HEK293 (cell line): ENCODE data around the gene PHYKPL.

ENCODE experiments used
- GLIS1 ChIP-seq: fragments of 450-650 bp; formaldehyde crosslinking; IDR thresholded peaks from 2 replicates; pipeline ENCODE4 v1.5.1; 2016; ENCODE audit warnings: missing biosample characterization, missing genetic modification characterization
- HIC1 ChIP-seq: fragments of 450-650 bp; formaldehyde crosslinking; IDR thresholded peaks from 2 replicates; pipeline ENCODE4 v1.5.1; 2016; ENCODE audit warnings: missing biosample characterization, missing genetic modification characterization
- HOXC10 ChIP-seq: sonication (generic); formaldehyde crosslinking; IDR thresholded peaks from 2 replicates; pipeline ENCODE4 v1.8.1; 2023; ENCODE audit warnings: mild to moderate bottlenecking, missing genetic modification reagents
- KLF17 ChIP-seq: fragments of 450-650 bp; formaldehyde crosslinking; IDR thresholded peaks from 2 replicates; pipeline ENCODE4 v1.5.1; 2016; ENCODE audit warnings: missing biosample characterization, missing genetic modification characterization
- PRDM10 ChIP-seq: fragments of 450-650 bp; formaldehyde crosslinking; IDR thresholded peaks from 2 replicates; pipeline ENCODE4 v1.5.1; 2016; ENCODE audit warnings: missing biosample characterization, missing genetic modification characterization
- SP7 ChIP-seq: fragments of 450-650 bp; formaldehyde crosslinking; IDR thresholded peaks from 2 replicates; pipeline ENCODE4 v1.5.1; 2016; ENCODE audit warnings: missing biosample characterization, missing genetic modification characterization
- ZBTB17 ChIP-seq: fragments of 450-650 bp; formaldehyde crosslinking; IDR thresholded peaks from 2 replicates; pipeline ENCODE4 v1.5.1; 2016; ENCODE audit warnings: missing biosample characterization, missing genetic modification characterization
- ZBTB48 ChIP-seq: fragments of 450-650 bp; formaldehyde crosslinking; IDR thresholded peaks from 2 replicates; pipeline ENCODE4 v1.5.1; 2016; ENCODE audit warnings: missing biosample characterization, missing genetic modification characterization
- ZFP69B ChIP-seq: fragments of 450-650 bp; formaldehyde crosslinking; IDR thresholded peaks from 2 replicates; pipeline ENCODE4 v1.5.1; 2016; ENCODE audit warnings: missing biosample characterization, missing genetic modification characterization
- ZIC2 ChIP-seq: fragments of 450-650 bp; formaldehyde crosslinking; IDR thresholded peaks from 2 replicates; pipeline ENCODE4 v1.5.1; 2016; ENCODE audit warnings: missing biosample characterization, missing genetic modification characterization
- ZNF155 ChIP-seq: fragments of 450-650 bp; formaldehyde crosslinking; IDR thresholded peaks from 2 replicates; pipeline ENCODE4 v1.5.1; 2016; ENCODE audit warnings: missing biosample characterization, missing genetic modification characterization
- ZNF175 ChIP-seq: fragments of 450-650 bp; formaldehyde crosslinking; IDR thresholded peaks from 2 replicates; pipeline ENCODE4 v1.5.1; 2016; ENCODE audit warnings: missing biosample characterization, missing genetic modification characterization
- ZNF19 ChIP-seq: fragments of 450-650 bp; formaldehyde crosslinking; IDR thresholded peaks from 2 replicates; pipeline ENCODE4; 2016; ENCODE audit warnings: missing biosample characterization, missing genetic modification characterization, low read depth
- ZNF2 ChIP-seq: fragments of 450-650 bp; formaldehyde crosslinking; IDR thresholded peaks from 2 replicates; pipeline ENCODE4 v1.5.1; 2016; ENCODE audit warnings: missing biosample characterization, missing genetic modification characterization
- ZNF280C ChIP-seq: fragments of 450-650 bp; formaldehyde crosslinking; IDR thresholded peaks from 2 replicates; pipeline ENCODE4 v1.5.1; 2016; ENCODE audit warnings: missing biosample characterization, missing genetic modification characterization
- ZNF449 ChIP-seq: fragments of 450-650 bp; formaldehyde crosslinking; IDR thresholded peaks from 2 replicates; pipeline ENCODE4 v1.5.1; 2017; ENCODE audit warnings: missing biosample characterization, mild to moderate bottlenecking, missing genetic modification characterization, moderate library complexity
- ZNF530 ChIP-seq: fragments of 450-650 bp; formaldehyde crosslinking; IDR thresholded peaks from 2 replicates; pipeline ENCODE4 v1.5.1; 2016; ENCODE audit warnings: low read depth, missing biosample characterization, missing genetic modification characterization
- ZNF548 ChIP-seq: fragments of 450-650 bp; formaldehyde crosslinking; IDR thresholded peaks from 2 replicates; pipeline ENCODE4 v1.5.1; 2016; ENCODE audit warnings: missing biosample characterization, missing genetic modification characterization
- ZNF580 ChIP-seq: fragments of 450-650 bp; formaldehyde crosslinking; IDR thresholded peaks from 2 replicates; pipeline ENCODE4 v1.5.1; 2016; ENCODE audit warnings: missing biosample characterization, missing genetic modification characterization
- ZNF623 ChIP-seq: fragments of 450-650 bp; formaldehyde crosslinking; IDR thresholded peaks from 2 replicates; pipeline ENCODE4 v1.5.1; 2016; ENCODE audit warnings: missing biosample characterization, missing genetic modification characterization
- ZNF660 ChIP-seq: fragments of 450-650 bp; IDR thresholded peaks from 2 replicates; pipeline ENCODE4 v1.5.1; 2018; ENCODE audit warnings: missing biosample characterization, mild to moderate bottlenecking, missing genetic modification characterization
- ZNF670 ChIP-seq: fragments of 450-650 bp; formaldehyde crosslinking; IDR thresholded peaks from 2 replicates; pipeline ENCODE4 v1.5.1; 2016; ENCODE audit warnings: missing biosample characterization, missing genetic modification characterization, low read depth
- ZNF692 ChIP-seq: fragments of 450-650 bp; formaldehyde crosslinking; IDR thresholded peaks from 2 replicates; pipeline ENCODE4 v1.5.1; 2016; ENCODE audit warnings: missing biosample characterization, missing genetic modification characterization
- ZNF768 ChIP-seq: fragments of 450-650 bp; formaldehyde crosslinking; IDR thresholded peaks from 2 replicates; pipeline ENCODE4 v1.5.1; 2018; ENCODE audit warnings: missing biosample characterization, mild to moderate bottlenecking, missing genetic modification characterization
- ZNF830 ChIP-seq: fragments of 450-650 bp; IDR thresholded peaks from 2 replicates; pipeline ENCODE4 v1.5.0; 2018; ENCODE audit warnings: missing biosample characterization, missing genetic modification characterization, low read depth, mild to moderate bottlenecking, moderate library complexity

PHYKPL gene

GRCh38 chr5:178234750-178235587 is 2.4 kb upstream of the PHYKPL start (continued):
- TF ChIP-seq ZNF580 (peak; percentile 84), ZNF670 (tag by site-specific recombination) (no peak), SP7 (0 out of 2 replicates have a peak, but pooled peaks have one; percentile 16), ZNF19 (tag by site-specific recombination) (no peak), ZNF768 (tag by site-specific recombination) (peak; percentile 99), KLF17 (tag by site-specific recombination) (no peak), ZFP69B (tag by site-specific recombination) (no peak), ZNF660 (tag by site-specific recombination) (peak; percentile 57; the same call in 1 of the 2 replicates), ZNF830 (tag by site-specific recombination) (no peak), ZNF530 (tag by site-specific recombination) (no peak), ZBTB17 (tag by site-specific recombination) (0 out of 2 replicates have a peak, but pooled peaks have one; percentile 10), ZIC2 (tag by site-specific recombination) (0 out of 2 replicates have a peak, but pooled peaks have one; percentile 7), ZNF548 (tag by site-specific recombination) (no peak), ZNF449 (tag by site-specific recombination) (no peak), GLIS1 (peak; percentile 33; the same call in 1 of the 2 replicates), ZNF692 (no peak), HIC1 (tag by site-specific recombination) (no peak), ZNF2 (tag by site-specific recombination) (no peak), ZNF155 (tag by site-specific recombination) (no peak), ZNF280C (tag by site-specific recombination) (no peak), PRDM10 (tag by site-specific recombination) (no peak), ZNF623 (tag by site-specific recombination) (no peak), HOXC10 (CRISPR knock-in tag) (no peak), ZBTB48 (tag by site-specific recombination) (peak; percentile 87), ZNF175 (tag by site-specific recombination) (no peak)
